SK-N-SH (cell line): Measurements from ENCODE around the gene ZDHHC14. TPM values are rescaled to one million over a fixed set of nuclear protein-coding genes. Genes with fewer than 3 reads are reported as not detected.

Source experiments
- CTCF ChIA-PET: fragments of 300-600, 350-600 bp; formaldehyde crosslinking; extraction: SDS; loops from one replicate; lab custom pipeline; 2021; lab: Yijun Ruan, JAX
- POLR2A ChIA-PET: fragments of 350-600 bp; sonication (Branson Sonifier 250); formaldehyde crosslinking; extraction: SDS; loops from one replicate; lab custom pipeline; 2020; ENCODE audit warnings: antibody characterized with exemption, inconsistent platforms; lab: Yijun Ruan, JAX
- DNase-seq: peaks from one replicate; pipeline ENCODE4 v3.0.0; 2012
- H2AFZ ChIP-seq: fragments of 200-600 bp; sonication (generic); 2 replicates; pipeline ENCODE4 v1.8.1; 2016; ENCODE audit warnings: antibody characterized with exemption, mild to moderate bottlenecking, low read depth
- H3F3A ChIP-seq: fragments of 200-600 bp; sonication (generic); replicated peaks from 2 replicates; pipeline ENCODE3; 2016; ENCODE audit warnings: antibody characterized with exemption, mild to moderate bottlenecking; ENCODE audit not compliant: insufficient read depth
- H3K27ac ChIP-seq, 2 experiments: fragments of 200-500 bp in 1 of 2; fragments of 200-600 bp in 1 of 2; sonication (Bioruptor generic) in 1 of 2; sonication (generic), shearing (Covaris generic) in 1 of 2; 2 replicates each; pipeline versions ENCODE4 v1.5.1 to v1.6.1; 2014 to 2016; ENCODE audit warnings: low read depth in 2 of 2, inconsistent platforms in 1 of 2, low read length in 1 of 2, mild to moderate bottlenecking in 1 of 2, mixed read lengths in 1 of 2
- H3K27me3 ChIP-seq: fragments of 200-600 bp; sonication (generic), shearing (Covaris generic); 2 replicates; pipeline ENCODE4 v1.6.1; 2016; ENCODE audit warnings: mixed run types; ENCODE audit not compliant: insufficient read depth
- H3K36me3 ChIP-seq, 2 experiments: fragments of 200-500 bp in 1 of 2; fragments of 200-600 bp in 1 of 2; sonication (Bioruptor generic) in 1 of 2; sonication (generic) in 1 of 2; replicated peaks in 1 of 2; 2 replicates each; pipeline versions ENCODE3 to v1.5.1; 2014 to 2016; ENCODE audit warnings: low read length in 1 of 2, mild to moderate bottlenecking in 1 of 2; ENCODE audit not compliant: insufficient read depth in 2 of 2, control insufficient read depth in 1 of 2
- H3K4me1 ChIP-seq, 2 experiments: fragments of 200-500 bp in 1 of 2; fragments of 200-600 bp in 1 of 2; sonication (Bioruptor generic) in 1 of 2; sonication (generic), shearing (Covaris generic) in 1 of 2; 2 replicates each; pipeline versions ENCODE4 v1.5.1 to v1.6.1; 2014 to 2016; ENCODE audit warnings: low read depth in 1 of 2, low read length in 1 of 2, mixed run types in 1 of 2; ENCODE audit not compliant: insufficient read depth in 2 of 2, control insufficient read depth in 1 of 2
- H3K4me2 ChIP-seq: fragments of 200-600 bp; sonication (generic), shearing (Covaris generic); 2 replicates; pipeline ENCODE4 v1.6.1; 2017; ENCODE audit warnings: mixed run types
- H3K4me3 ChIP-seq, 2 experiments: fragments of 200-500 bp in 1 of 2; fragments of 200-600 bp in 1 of 2; sonication (Bioruptor generic) in 1 of 2; sonication (generic), shearing (Covaris generic) in 1 of 2; 2 replicates each; pipeline versions ENCODE4 v1.5.1 to v1.8.1; 2014 to 2016; ENCODE audit warnings: low read depth in 2 of 2, inconsistent platforms in 1 of 2, low read length in 1 of 2, mild to moderate bottlenecking in 1 of 2, mixed read lengths in 1 of 2, moderate library complexity in 1 of 2
- H3K79me2 ChIP-seq: fragments of 200-600 bp; sonication (generic); 2 replicates; pipeline ENCODE4 v1.8.1; 2017; ENCODE audit warnings: mild to moderate bottlenecking; ENCODE audit not compliant: insufficient read depth
- H3K9ac ChIP-seq: fragments of 200-600 bp; sonication (generic); 2 replicates; pipeline ENCODE4 v1.6.1; 2017; ENCODE audit warnings: mixed run types
- H3K9me2 ChIP-seq: fragments of 200-600 bp; sonication (generic); 2 replicates; pipeline ENCODE4 v1.6.1; 2017; ENCODE audit warnings: mixed run types
- H3K9me3 ChIP-seq: fragments of 200-600 bp; sonication (generic); 2 replicates; pipeline ENCODE4 v1.6.1; 2017; ENCODE audit warnings: mixed run types, mild to moderate bottlenecking, moderate library complexity
- H4K20me1 ChIP-seq: fragments of 200-600 bp; sonication (generic); 2 replicates; pipeline ENCODE4 v1.6.1; 2017; ENCODE audit warnings: mild to moderate bottlenecking, mixed run types; ENCODE audit not compliant: insufficient read depth
- CTCF ChIP-seq: fragments of 200-600 bp; sonication (generic); IDR thresholded peaks from 2 replicates; pipeline ENCODE4 v1.6.1; 2017; ENCODE audit warnings: antibody characterized with exemption, mild to moderate bottlenecking, moderate library complexity
- ELF1 ChIP-seq: IDR thresholded peaks from 2 replicates; pipeline ENCODE4 v1.4.0; 2012
- EP300 ChIP-seq, 2 experiments: IDR thresholded peaks; 2 replicates each; pipeline versions ENCODE4 v1.4.0 to v1.6.1; 2012; ENCODE audit warnings: borderline replicate concordance in 1 of 2, low read depth in 1 of 2, low read length in 1 of 2
- FOSL2 ChIP-seq: IDR thresholded peaks from 2 replicates; pipeline ENCODE4 v1.4.0; 2012; ENCODE audit warnings: low read depth, mild to moderate bottlenecking, moderate library complexity, borderline replicate concordance
- FOXM1 ChIP-seq: IDR thresholded peaks from 2 replicates; pipeline ENCODE4 v1.4.0; 2012; ENCODE audit warnings: low read depth, mild to moderate bottlenecking
- GABPA ChIP-seq: IDR thresholded peaks from 2 replicates; pipeline ENCODE4 v1.4.0; 2012; ENCODE audit warnings: low read depth, mild to moderate bottlenecking
- GATA2 ChIP-seq: sonication (generic); formaldehyde crosslinking; IDR thresholded peaks from 2 replicates; pipeline ENCODE4 v1.5.0; 2020; ENCODE audit warnings: mild to moderate bottlenecking, missing genetic modification reagents
- MAX ChIP-seq: IDR thresholded peaks from 2 replicates; pipeline ENCODE4 v1.4.0; 2012; ENCODE audit warnings: low read depth
- MXI1 ChIP-seq: IDR thresholded peaks from 2 replicates; pipeline ENCODE4 v1.6.1; 2012; ENCODE audit warnings: mild to moderate bottlenecking, low read depth, low read length, improper control_type of control experiment
- NRF1 ChIP-seq: IDR thresholded peaks from 2 replicates; pipeline ENCODE4 v1.6.1; 2012; ENCODE audit warnings: low read depth, mild to moderate bottlenecking, low read length
- POLR2AphosphoS5 ChIP-seq: IDR thresholded peaks from 2 replicates; pipeline ENCODE4 v1.6.1; 2012; ENCODE audit warnings: low read depth, low read length
- RXRA ChIP-seq: IDR thresholded peaks from 2 replicates; pipeline ENCODE4 v1.4.0; 2012; ENCODE audit warnings: low read depth, mild to moderate bottlenecking, borderline replicate concordance
- SIN3A ChIP-seq: IDR thresholded peaks from 2 replicates; pipeline ENCODE4 v1.6.1; 2012; ENCODE audit warnings: low read depth, mild to moderate bottlenecking, low read length, moderate library complexity, borderline replicate concordance
- SMC3 ChIP-seq: IDR thresholded peaks from 2 replicates; pipeline ENCODE4 v1.6.1; 2012; ENCODE audit warnings: low read depth, low read length, improper control_type of control experiment
- TEAD4 ChIP-seq: IDR thresholded peaks from 2 replicates; pipeline ENCODE4 v1.4.0; 2012; ENCODE audit warnings: mild to moderate bottlenecking, borderline replicate concordance; ENCODE audit not compliant: insufficient read depth
- YY1 ChIP-seq: IDR thresholded peaks from 2 replicates; pipeline ENCODE4 v1.4.0; 2012; ENCODE audit warnings: low read depth, mild to moderate bottlenecking
- WGBS: methylation state at CpG from one replicate; pipeline ENCODE4 v1.1.6; 2017; ENCODE audit warnings: low lambda C conversion rate; 5-methylcytosine and 5-hydroxymethylcytosine counted together
- polyA plus RNA-seq, 3 experiments: library from polyadenylated mRNA; depleted of rRNA; stranded (reverse); fragments of >200 nt; gene quantifications; 2 replicates each; pipeline ENCODE4 v1.2.3, GENCODE V29; 2012
- TF ChIP-seq, protein P1 (sequence below): IDR thresholded peaks from 2 replicates; pipeline ENCODE4 v1.4.0; 2012; ENCODE audit warnings: low read depth, borderline replicate concordance
- TF ChIP-seq, protein P2 (sequence below): IDR thresholded peaks from 2 replicates; pipeline ENCODE4 v1.4.0; 2012; ENCODE audit warnings: low read depth, borderline replicate concordance
- TF ChIP-seq, protein P3 (sequence below): fragments of 150-350 bp; IDR thresholded peaks from 2 replicates; pipeline ENCODE4 v1.6.1; 2016; ENCODE audit warnings: mild to moderate bottlenecking, low read depth, low read length

The ZDHHC14 gene
- polyA plus RNA-seq, 1 of the 3 experiments (the other 2 are of a cell fraction): 5.4 TPM

GRCh38 chr6:157650801-157651200 is 269.8 kb downstream of the ZDHHC14 start:
- no peaks in the 10 kb centered on the region for H3K27me3 ChIP-seq
- no peak overlapping the region for H3K4me2 ChIP-seq
- H3K9me2 ChIP-seq: no peaks in the 10 kb centered on the region
- no peak overlapping the region for H3K27ac ChIP-seq
- no peaks in the 10 kb centered on the region for H4K20me1 ChIP-seq
- POLR2A ChIA-PET: interaction anchor here (1.0 kb wide), 1 partner anchor 11 kb away, joined by 3 read pairs; no protein-coding TSS in a partner anchor
- TF ChIP-seq CTCF (no peak), MAX (no peak), GATA2 (no peak), MXI1 (no peak), POLR2AphosphoS5 (no peak), SMC3 (no peak), TEAD4 (no peak), FOXM1 (no peak), ELF1 (no peak), EP300 (IDR thresholded peaks at IDR 0.05; ENCODE audit: borderline replicate concordance in 1 of 2, low read depth in 1 of 2, low read length in 1 of 2) (no peak), GABPA (no peak), RXRA (no peak), YY1 (no peak), FOSL2 (no peak), SIN3A (no peak), NRF1 (no peak)
- TF ChIP-seq, protein P1, sequence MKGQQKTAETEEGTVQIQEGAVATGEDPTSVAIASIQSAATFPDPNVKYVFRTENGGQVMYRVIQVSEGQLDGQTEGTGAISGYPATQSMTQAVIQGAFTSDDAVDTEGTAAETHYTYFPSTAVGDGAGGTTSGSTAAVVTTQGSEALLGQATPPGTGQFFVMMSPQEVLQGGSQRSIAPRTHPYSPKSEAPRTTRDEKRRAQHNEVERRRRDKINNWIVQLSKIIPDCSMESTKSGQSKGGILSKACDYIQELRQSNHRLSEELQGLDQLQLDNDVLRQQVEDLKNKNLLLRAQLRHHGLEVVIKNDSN: no peak
- TF ChIP-seq, protein P2, sequence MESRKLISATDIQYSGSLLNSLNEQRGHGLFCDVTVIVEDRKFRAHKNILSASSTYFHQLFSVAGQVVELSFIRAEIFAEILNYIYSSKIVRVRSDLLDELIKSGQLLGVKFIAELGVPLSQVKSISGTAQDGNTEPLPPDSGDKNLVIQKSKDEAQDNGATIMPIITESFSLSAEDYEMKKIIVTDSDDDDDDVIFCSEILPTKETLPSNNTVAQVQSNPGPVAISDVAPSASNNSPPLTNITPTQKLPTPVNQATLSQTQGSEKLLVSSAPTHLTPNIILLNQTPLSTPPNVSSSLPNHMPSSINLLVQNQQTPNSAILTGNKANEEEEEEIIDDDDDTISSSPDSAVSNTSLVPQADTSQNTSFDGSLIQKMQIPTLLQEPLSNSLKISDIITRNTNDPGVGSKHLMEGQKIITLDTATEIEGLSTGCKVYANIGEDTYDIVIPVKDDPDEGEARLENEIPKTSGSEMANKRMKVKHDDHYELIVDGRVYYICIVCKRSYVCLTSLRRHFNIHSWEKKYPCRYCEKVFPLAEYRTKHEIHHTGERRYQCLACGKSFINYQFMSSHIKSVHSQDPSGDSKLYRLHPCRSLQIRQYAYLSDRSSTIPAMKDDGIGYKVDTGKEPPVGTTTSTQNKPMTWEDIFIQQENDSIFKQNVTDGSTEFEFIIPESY: no peak
- TF ChIP-seq, protein P3, sequence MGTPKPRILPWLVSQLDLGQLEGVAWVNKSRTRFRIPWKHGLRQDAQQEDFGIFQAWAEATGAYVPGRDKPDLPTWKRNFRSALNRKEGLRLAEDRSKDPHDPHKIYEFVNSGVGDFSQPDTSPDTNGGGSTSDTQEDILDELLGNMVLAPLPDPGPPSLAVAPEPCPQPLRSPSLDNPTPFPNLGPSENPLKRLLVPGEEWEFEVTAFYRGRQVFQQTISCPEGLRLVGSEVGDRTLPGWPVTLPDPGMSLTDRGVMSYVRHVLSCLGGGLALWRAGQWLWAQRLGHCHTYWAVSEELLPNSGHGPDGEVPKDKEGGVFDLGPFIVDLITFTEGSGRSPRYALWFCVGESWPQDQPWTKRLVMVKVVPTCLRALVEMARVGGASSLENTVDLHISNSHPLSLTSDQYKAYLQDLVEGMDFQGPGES: no peak
- TF ChIP-seq, all 33 proteins: peak for 0
- CTCF ChIA-PET: interaction anchor here (0.9 to 3.8 kb wide), 2 partner anchors 17 to 329 kb away, joined by 3 to 35 read pairs; no protein-coding TSS in a partner anchor
- H3K4me3 ChIP-seq: no peak overlapping the region
- DNase-seq: no peak
- H3K36me3 ChIP-seq: no peaks in the 10 kb centered on the region
- peaks cover 0 to 16% of the 10 kb centered on the region in 2 experiments; a peak in 1 of 4 replicates for H3K4me1 ChIP-seq
- H3K9me3 ChIP-seq: no peaks in the 10 kb centered on the region
- WGBS: 82% methylated on average over 2 of the region's 7 CpGs
- no peak overlapping the region for H3K9ac ChIP-seq
- no peak overlapping the region for H2AFZ ChIP-seq
- H3K79me2 ChIP-seq: no peaks in the 10 kb centered on the region
- no peaks in the 10 kb centered on the region for H3F3A ChIP-seq
